HepG2 (cell line): ENCODE data around the gene CIAO2A. TPM values are rescaled to one million over a fixed set of nuclear protein-coding genes. Genes with fewer than 3 reads are reported as not detected.

Experiments used
- ETV6 ChIP-seq: sonication (generic); formaldehyde crosslinking; conservative IDR thresholded peaks from 2 replicates; pipeline ENCODE4 v1.4.0; 2020; ENCODE audit warnings: missing genetic modification reagents
- FOXC1 ChIP-seq: sonication (generic); formaldehyde crosslinking; IDR thresholded peaks from 2 replicates; pipeline ENCODE4 v1.8.0; 2022; ENCODE audit warnings: mild to moderate bottlenecking, missing genetic modification reagents, borderline replicate concordance
- MTA3 ChIP-seq: sonication (generic); formaldehyde crosslinking; IDR thresholded peaks from 2 replicates; pipeline ENCODE4 v1.4.0; 2020; ENCODE audit warnings: missing genetic modification reagents
- NFYB ChIP-seq: sonication (generic); formaldehyde crosslinking; IDR thresholded peaks from 2 replicates; pipeline ENCODE4 v1.4.0; 2020; ENCODE audit warnings: missing genetic modification reagents
- PHB2 ChIP-seq: fragments of 450-650 bp; IDR thresholded peaks from 2 replicates; pipeline ENCODE4 v1.6.1; 2018; ENCODE audit not compliant: partially characterized antibody
- PHF20 ChIP-seq: sonication (generic); formaldehyde crosslinking; IDR thresholded peaks from 2 replicates; pipeline ENCODE4 v1.5.0; 2020; ENCODE audit warnings: mild to moderate bottlenecking, missing genetic modification reagents
- PHF21A ChIP-seq: sonication (generic); formaldehyde crosslinking; IDR thresholded peaks from 2 replicates; pipeline ENCODE4 v1.5.0; 2020; ENCODE audit warnings: mild to moderate bottlenecking, missing genetic modification reagents
- RFX1 ChIP-seq: fragments of 450-650 bp; IDR thresholded peaks from 2 replicates; pipeline ENCODE4 v1.6.1; 2017
- SATB2 ChIP-seq: sonication (generic); formaldehyde crosslinking; IDR thresholded peaks from 2 replicates; pipeline ENCODE4 v1.5.0; 2020; ENCODE audit warnings: missing genetic modification reagents
- ZFP1 ChIP-seq: IDR thresholded peaks from 2 replicates; pipeline ENCODE4 v1.6.1; 2016
- ZFP90 ChIP-seq: sonication (generic); formaldehyde crosslinking; IDR thresholded peaks from 2 replicates; pipeline ENCODE4 v1.8.0; 2022; ENCODE audit warnings: missing genetic modification reagents, mild to moderate bottlenecking, inconsistent platforms, borderline replicate concordance
- ZNF558 ChIP-seq: sonication (generic); formaldehyde crosslinking; IDR thresholded peaks from 2 replicates; pipeline ENCODE4 v1.9.0; 2022; ENCODE audit warnings: mild to moderate bottlenecking, missing genetic modification reagents, borderline replicate concordance
- ZNF678 ChIP-seq: sonication (generic); formaldehyde crosslinking; IDR thresholded peaks from 2 replicates; pipeline ENCODE4 v1.4.0; 2020; ENCODE audit warnings: mild to moderate bottlenecking, missing genetic modification reagents
- ZNF780A ChIP-seq: sonication (generic); formaldehyde crosslinking; IDR thresholded peaks from 2 replicates; pipeline ENCODE4 v1.8.0; 2022; ENCODE audit warnings: mild to moderate bottlenecking, missing genetic modification reagents, moderate library complexity
- polyA plus RNA-seq, 8 experiments: library from polyadenylated mRNA; depleted of rRNA in 3 of 8; stranded (reverse) in 7 of 8; unstranded in 1 of 8; fragments of >200 nt; fragmentation: Illumina TruSeq in 4 of 8; extraction: Trizol in 4 of 8; gene quantifications; 2 replicates each; pipeline versions ENCODE4 v1.2.1 to v1.2.3, GENCODE V29; 2011 to 2016; ENCODE audit warnings: low read depth in 4 of 8, missing spikeins in 1 of 8, mixed read lengths in 1 of 8; ENCODE audit not compliant: insufficient read depth in 1 of 8
- total RNA-seq, 5 experiments: library from RNA; depleted of rRNA; stranded (reverse); fragments of >200 nt; fragmentation: Illumina TruSeq; extraction: Trizol; gene quantifications; 2 replicates each; pipeline ENCODE4 v1.2.3, GENCODE V29; 2016; ENCODE audit warnings: low read depth in 1 of 5
- TF ChIP-seq, protein P1 (sequence below): sonication (generic); formaldehyde crosslinking; IDR thresholded peaks from 2 replicates; pipeline ENCODE4 v1.4.0; 2020; ENCODE audit warnings: mild to moderate bottlenecking, missing genetic modification reagents
- TF ChIP-seq, protein P2 (sequence below): IDR thresholded peaks from 2 replicates; pipeline ENCODE4 v1.4.0; 2020; ENCODE audit warnings: mild to moderate bottlenecking, missing genetic modification reagents
- TF ChIP-seq, protein P3 (sequence below): sonication (generic); formaldehyde crosslinking; IDR thresholded peaks from 2 replicates; pipeline ENCODE4 v1.4.0; 2020; ENCODE audit warnings: mild to moderate bottlenecking, missing genetic modification reagents
- TF ChIP-seq, protein P4 (sequence below): sonication (generic); formaldehyde crosslinking; IDR thresholded peaks from 2 replicates; pipeline ENCODE4 v1.4.0; 2020; ENCODE audit warnings: mild to moderate bottlenecking, missing genetic modification reagents, borderline replicate concordance

CIAO2A gene
- total and polyA plus RNA-seq, 2 of the 13 experiments (the other 11 are each of a cell fraction or from before 2014, with no cell fraction given), result 83.0 to 100 TPM

DNA sequence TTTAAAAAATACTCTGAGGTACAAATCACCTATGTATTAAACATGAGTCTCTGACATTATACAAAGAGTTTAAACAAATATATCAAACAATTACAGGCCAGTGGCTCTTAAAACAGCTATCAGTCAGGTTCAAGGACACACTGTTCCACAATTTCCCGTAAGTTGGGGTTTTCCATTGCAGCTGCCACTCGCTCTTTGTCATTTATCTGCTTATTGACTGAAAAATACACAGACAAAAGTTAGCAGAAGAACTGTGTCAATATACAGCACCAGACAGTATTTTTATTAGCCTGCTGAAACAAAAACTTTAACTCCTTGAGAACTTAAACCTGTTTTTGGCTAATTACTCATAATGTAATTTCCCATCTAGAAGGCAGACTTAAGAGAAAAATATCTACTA is 20.8 kb downstream of the CIAO2A start (continued):
- no peak for TF ChIP-seq PHB2
- TF ChIP-seq, protein P1, sequence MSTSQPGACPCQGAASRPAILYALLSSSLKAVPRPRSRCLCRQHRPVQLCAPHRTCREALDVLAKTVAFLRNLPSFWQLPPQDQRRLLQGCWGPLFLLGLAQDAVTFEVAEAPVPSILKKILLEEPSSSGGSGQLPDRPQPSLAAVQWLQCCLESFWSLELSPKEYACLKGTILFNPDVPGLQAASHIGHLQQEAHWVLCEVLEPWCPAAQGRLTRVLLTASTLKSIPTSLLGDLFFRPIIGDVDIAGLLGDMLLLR, result no peak
- no peak for TF ChIP-seq NFYB (CRISPR knock-in tag)
- TF ChIP-seq ZNF678 (CRISPR knock-in tag), result no peak
- no peak for TF ChIP-seq RFX1
- no peak for TF ChIP-seq ZNF780A (CRISPR knock-in tag)
- TF ChIP-seq MTA3 (CRISPR knock-in tag), result no peak
- TF ChIP-seq, protein P2, sequence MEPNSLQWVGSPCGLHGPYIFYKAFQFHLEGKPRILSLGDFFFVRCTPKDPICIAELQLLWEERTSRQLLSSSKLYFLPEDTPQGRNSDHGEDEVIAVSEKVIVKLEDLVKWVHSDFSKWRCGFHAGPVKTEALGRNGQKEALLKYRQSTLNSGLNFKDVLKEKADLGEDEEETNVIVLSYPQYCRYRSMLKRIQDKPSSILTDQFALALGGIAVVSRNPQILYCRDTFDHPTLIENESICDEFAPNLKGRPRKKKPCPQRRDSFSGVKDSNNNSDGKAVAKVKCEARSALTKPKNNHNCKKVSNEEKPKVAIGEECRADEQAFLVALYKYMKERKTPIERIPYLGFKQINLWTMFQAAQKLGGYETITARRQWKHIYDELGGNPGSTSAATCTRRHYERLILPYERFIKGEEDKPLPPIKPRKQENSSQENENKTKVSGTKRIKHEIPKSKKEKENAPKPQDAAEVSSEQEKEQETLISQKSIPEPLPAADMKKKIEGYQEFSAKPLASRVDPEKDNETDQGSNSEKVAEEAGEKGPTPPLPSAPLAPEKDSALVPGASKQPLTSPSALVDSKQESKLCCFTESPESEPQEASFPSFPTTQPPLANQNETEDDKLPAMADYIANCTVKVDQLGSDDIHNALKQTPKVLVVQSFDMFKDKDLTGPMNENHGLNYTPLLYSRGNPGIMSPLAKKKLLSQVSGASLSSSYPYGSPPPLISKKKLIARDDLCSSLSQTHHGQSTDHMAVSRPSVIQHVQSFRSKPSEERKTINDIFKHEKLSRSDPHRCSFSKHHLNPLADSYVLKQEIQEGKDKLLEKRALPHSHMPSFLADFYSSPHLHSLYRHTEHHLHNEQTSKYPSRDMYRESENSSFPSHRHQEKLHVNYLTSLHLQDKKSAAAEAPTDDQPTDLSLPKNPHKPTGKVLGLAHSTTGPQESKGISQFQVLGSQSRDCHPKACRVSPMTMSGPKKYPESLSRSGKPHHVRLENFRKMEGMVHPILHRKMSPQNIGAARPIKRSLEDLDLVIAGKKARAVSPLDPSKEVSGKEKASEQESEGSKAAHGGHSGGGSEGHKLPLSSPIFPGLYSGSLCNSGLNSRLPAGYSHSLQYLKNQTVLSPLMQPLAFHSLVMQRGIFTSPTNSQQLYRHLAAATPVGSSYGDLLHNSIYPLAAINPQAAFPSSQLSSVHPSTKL (CRISPR knock-in tag), result peak; percentile 99
- 0 out of 2 replicates have a peak, but pooled peaks have one; percentile 57 for TF ChIP-seq SATB2 (CRISPR knock-in tag)
- no peak for TF ChIP-seq FOXC1
- peak; percentile 56 for TF ChIP-seq PHF21A (CRISPR knock-in tag)
- TF ChIP-seq ETV6 (CRISPR knock-in tag), result no peak
- no peak for TF ChIP-seq PHF20 (CRISPR knock-in tag)
- TF ChIP-seq, protein P3, sequence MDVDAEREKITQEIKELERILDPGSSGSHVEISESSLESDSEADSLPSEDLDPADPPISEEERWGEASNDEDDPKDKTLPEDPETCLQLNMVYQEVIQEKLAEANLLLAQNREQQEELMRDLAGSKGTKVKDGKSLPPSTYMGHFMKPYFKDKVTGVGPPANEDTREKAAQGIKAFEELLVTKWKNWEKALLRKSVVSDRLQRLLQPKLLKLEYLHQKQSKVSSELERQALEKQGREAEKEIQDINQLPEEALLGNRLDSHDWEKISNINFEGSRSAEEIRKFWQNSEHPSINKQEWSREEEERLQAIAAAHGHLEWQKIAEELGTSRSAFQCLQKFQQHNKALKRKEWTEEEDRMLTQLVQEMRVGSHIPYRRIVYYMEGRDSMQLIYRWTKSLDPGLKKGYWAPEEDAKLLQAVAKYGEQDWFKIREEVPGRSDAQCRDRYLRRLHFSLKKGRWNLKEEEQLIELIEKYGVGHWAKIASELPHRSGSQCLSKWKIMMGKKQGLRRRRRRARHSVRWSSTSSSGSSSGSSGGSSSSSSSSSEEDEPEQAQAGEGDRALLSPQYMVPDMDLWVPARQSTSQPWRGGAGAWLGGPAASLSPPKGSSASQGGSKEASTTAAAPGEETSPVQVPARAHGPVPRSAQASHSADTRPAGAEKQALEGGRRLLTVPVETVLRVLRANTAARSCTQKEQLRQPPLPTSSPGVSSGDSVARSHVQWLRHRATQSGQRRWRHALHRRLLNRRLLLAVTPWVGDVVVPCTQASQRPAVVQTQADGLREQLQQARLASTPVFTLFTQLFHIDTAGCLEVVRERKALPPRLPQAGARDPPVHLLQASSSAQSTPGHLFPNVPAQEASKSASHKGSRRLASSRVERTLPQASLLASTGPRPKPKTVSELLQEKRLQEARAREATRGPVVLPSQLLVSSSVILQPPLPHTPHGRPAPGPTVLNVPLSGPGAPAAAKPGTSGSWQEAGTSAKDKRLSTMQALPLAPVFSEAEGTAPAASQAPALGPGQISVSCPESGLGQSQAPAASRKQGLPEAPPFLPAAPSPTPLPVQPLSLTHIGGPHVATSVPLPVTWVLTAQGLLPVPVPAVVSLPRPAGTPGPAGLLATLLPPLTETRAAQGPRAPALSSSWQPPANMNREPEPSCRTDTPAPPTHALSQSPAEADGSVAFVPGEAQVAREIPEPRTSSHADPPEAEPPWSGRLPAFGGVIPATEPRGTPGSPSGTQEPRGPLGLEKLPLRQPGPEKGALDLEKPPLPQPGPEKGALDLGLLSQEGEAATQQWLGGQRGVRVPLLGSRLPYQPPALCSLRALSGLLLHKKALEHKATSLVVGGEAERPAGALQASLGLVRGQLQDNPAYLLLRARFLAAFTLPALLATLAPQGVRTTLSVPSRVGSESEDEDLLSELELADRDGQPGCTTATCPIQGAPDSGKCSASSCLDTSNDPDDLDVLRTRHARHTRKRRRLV, result no peak
- TF ChIP-seq ZFP90 (CRISPR knock-in tag), result no peak
- TF ChIP-seq, protein P4, sequence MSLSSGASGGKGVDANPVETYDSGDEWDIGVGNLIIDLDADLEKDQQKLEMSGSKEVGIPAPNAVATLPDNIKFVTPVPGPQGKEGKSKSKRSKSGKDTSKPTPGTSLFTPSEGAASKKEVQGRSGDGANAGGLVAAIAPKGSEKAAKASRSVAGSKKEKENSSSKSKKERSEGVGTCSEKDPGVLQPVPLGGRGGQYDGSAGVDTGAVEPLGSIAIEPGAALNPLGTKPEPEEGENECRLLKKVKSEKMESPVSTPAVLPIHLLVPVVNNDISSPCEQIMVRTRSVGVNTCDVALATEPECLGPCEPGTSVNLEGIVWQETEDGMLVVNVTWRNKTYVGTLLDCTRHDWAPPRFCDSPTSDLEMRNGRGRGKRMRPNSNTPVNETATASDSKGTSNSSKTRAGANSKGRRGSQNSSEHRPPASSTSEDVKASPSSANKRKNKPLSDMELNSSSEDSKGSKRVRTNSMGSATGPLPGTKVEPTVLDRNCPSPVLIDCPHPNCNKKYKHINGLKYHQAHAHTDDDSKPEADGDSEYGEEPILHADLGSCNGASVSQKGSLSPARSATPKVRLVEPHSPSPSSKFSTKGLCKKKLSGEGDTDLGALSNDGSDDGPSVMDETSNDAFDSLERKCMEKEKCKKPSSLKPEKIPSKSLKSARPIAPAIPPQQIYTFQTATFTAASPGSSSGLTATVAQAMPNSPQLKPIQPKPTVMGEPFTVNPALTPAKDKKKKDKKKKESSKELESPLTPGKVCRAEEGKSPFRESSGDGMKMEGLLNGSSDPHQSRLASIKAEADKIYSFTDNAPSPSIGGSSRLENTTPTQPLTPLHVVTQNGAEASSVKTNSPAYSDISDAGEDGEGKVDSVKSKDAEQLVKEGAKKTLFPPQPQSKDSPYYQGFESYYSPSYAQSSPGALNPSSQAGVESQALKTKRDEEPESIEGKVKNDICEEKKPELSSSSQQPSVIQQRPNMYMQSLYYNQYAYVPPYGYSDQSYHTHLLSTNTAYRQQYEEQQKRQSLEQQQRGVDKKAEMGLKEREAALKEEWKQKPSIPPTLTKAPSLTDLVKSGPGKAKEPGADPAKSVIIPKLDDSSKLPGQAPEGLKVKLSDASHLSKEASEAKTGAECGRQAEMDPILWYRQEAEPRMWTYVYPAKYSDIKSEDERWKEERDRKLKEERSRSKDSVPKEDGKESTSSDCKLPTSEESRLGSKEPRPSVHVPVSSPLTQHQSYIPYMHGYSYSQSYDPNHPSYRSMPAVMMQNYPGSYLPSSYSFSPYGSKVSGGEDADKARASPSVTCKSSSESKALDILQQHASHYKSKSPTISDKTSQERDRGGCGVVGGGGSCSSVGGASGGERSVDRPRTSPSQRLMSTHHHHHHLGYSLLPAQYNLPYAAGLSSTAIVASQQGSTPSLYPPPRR, result peak; percentile 95
- TF ChIP-seq ZFP1 (CRISPR knock-in tag), result peak; percentile 62; the same call in 1 of the 2 replicates
- TF ChIP-seq ZNF558 (CRISPR knock-in tag), result no peak
